ENCODE data around the gene PRUNE1. TPM values are rescaled to one million over a fixed set of nuclear protein-coding genes. Genes with fewer than 3 reads are reported as not detected.
A peak's percentile ranks its signal among the peaks of the same experiment; 100 is the strongest.

Gene PRUNE1
- total and polyA plus RNA-seq, 11 donors, result 15.1 to 65.3 (median 39.8) TPM

DNA sequence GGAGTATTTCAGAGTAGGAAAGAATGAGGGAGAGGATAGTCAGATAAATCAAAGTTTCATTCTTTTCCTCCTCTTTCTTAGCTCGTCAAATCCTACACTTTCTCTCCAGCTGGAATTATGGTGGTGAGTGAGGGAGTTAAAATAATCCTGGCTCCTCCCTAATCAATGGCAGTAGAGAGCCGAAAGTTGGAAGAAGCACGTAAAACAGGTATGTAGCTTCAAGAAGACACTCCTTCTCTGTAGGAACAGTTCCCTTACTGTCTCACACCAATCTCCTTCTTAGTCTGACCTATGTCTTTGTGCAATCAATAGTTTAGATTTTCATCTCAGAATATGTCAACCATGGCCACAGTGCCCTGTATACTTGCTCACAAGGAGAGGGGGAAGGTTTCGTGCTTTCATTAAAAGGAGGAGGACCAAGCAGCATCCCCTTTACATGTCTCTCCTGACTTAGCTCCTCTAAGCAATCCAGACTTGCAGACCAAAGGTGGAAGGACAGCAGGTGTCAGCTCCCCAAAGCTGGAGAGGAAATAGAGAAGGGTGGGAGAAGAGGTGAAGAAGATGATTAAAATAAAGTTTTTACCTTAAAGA lies 2.4 kb upstream of the PRUNE1 start:
- Histone ChIP-seq H3K9me3 (no peaks in the 10 kb centered on the region), H3K4me1 (peaks cover 12 to 89% (median 59%) of the 10 kb centered on the region in 12 donors), H3K27me3 (no peaks in the 10 kb centered on the region), H3K27ac (peak overlapping the region; percentile 80 to 96 (median 91)), H3K4me3 (peak overlapping the region; percentile 36 to 84 (median 66)), H3K36me3 (peaks cover 0 to 25% (median 18%) of the 10 kb centered on the region in 9 donors)
- ATAC-seq (no peak), DNase-seq (no peak)
- intact Hi-C loops (cut with DNase I), result loop anchor here in 5 of 10 donors (1.0 to 5.0 kb wide), 5 partner anchors 29 to 141 kb away; partner anchors contain the start of genes CDC42SE1 (in 4 of the 5), C1orf56 (in 1 of the 5), GABPB2 (in 1 of the 5) and SEMA6C (in 1 of the 5)
- TF ChIP-seq POLR2A (IDR thresholded peaks at IDR 0.05), result no peak
- TF ChIP-seq, protein P1, sequence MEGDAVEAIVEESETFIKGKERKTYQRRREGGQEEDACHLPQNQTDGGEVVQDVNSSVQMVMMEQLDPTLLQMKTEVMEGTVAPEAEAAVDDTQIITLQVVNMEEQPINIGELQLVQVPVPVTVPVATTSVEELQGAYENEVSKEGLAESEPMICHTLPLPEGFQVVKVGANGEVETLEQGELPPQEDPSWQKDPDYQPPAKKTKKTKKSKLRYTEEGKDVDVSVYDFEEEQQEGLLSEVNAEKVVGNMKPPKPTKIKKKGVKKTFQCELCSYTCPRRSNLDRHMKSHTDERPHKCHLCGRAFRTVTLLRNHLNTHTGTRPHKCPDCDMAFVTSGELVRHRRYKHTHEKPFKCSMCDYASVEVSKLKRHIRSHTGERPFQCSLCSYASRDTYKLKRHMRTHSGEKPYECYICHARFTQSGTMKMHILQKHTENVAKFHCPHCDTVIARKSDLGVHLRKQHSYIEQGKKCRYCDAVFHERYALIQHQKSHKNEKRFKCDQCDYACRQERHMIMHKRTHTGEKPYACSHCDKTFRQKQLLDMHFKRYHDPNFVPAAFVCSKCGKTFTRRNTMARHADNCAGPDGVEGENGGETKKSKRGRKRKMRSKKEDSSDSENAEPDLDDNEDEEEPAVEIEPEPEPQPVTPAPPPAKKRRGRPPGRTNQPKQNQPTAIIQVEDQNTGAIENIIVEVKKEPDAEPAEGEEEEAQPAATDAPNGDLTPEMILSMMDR (IDR thresholded peaks at IDR 0.05), result no peak
- 4 to 13% (median 9%) methylated on average over 4 of the region's 4 CpGs for WGBS, 4 donors

DNA sequence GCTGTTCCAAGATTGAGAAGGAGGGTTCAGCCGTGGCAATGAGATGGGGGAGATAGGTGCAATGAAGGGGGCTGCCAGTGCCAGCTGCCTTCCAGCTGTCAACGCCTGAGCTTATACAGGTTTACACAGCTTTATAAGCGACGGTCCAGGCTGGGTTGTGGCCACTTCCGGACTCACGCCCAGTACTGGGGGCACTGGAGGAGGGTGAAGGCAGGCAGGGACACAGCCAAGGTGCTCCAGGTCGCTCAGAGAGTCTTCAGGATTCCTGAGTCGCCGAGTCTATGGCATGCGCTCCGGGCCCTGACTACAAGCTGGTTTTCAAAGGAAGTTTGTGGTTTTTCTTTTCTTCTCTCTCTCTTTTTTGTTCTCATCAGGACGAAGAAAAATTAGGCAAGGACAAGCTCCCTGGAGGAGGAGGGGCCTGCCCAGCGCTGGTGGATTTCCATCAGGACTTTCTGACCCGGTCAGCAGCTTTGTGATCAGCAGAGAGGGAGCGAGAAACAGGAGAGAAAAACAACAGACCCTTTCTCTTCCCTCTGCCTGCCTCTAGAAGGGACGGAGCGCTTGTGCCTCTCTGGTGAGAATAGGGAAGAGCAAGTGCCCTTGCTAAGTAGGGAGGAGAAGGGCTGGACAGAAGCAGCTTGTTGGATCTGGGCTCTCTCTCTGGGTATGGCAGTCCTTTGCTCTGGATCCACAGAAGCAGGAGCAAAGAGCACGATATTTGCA lies 1.8 kb upstream of the PRUNE1 start, which contains the start of gene MINDY1:
Gene MINDY1 (minus strand): TSS at position 576 of the 726 bp plus-strand sequence. CDS start 4,285 bp downstream, outside the sequence.
- Histone ChIP-seq H3K4me3 (peak within 1 kb of the TSS; percentile 36 to 87 (median 75)), H3K36me3 (peaks cover 0 to 19% (median 11%) of the 10 kb centered on the region in 9 donors), H3K27me3 (no peaks in the 10 kb centered on the region), H3K4me1 (peaks cover 12 to 89% (median 64%) of the 10 kb centered on the region in 12 donors), H3K9me3 (no peaks in the 10 kb centered on the region), H3K27ac (peak within 1 kb of the TSS; percentile 80 to 96 (median 91))
- ATAC-seq (peak; percentile 65 to 79 (median 78)), DNase-seq (peak; percentile 72 to 83 (median 76))
- intact Hi-C loops (cut with DNase I), result loop anchor here in 5 of 10 donors (1.0 to 5.0 kb wide), 5 partner anchors 29 to 141 kb away; partner anchors contain the start of genes CDC42SE1 (in 4 of the 5), C1orf56 (in 1 of the 5), GABPB2 (in 1 of the 5) and SEMA6C (in 1 of the 5)
- 0 to 2% (median 1%) methylated on average over 18 of the region's 18 CpGs for WGBS, 4 donors
- TF ChIP-seq, protein P1 (IDR thresholded peaks at IDR 0.05), result peak in 11 of 12 donors; percentile 10 to 72 (median 39)
- TF ChIP-seq POLR2A (IDR thresholded peaks at IDR 0.05), result peak in 1 of 2 donors; percentile 76

DNA sequence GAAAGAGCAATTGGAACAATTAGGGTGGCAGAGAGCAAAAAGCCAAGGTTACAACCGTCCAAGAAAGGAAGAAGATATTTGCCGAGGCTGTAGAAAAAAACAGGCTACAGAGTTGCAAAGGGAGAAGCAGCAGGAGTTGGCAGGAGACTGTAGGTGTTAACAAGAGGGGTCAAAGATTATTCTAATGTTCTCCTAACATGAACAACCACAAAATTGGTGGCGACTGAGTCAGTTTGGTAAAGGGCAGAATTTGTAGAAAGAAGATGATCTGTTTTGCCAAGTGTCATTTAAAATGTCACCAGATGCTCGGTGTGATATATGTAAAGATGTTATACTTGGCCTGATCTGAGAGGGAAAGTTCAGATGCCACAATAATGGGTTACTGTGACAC lies 401 bp upstream of the PRUNE1 start:
- Histone ChIP-seq H3K4me1 (peaks cover 12 to 89% (median 66%) of the 10 kb centered on the region in 12 donors), H3K27ac (peak overlapping the region; percentile 80 to 96 (median 91)), H3K27me3 (no peaks in the 10 kb centered on the region), H3K4me3 (peak overlapping the region in 10 of 12 donors; percentile 56 to 87 (median 78)), H3K36me3 (peaks cover 0 to 7% (median 0%) of the 10 kb centered on the region in 9 donors), H3K9me3 (no peaks in the 10 kb centered on the region)
- 14 to 18% (median 17%) methylated on average over 4 of the region's 4 CpGs for WGBS, 4 donors
- ATAC-seq (no peak), DNase-seq (no peak)
- intact Hi-C loops (cut with DNase I), result loop anchor here in 5 of 10 donors (5.0 kb wide), 4 partner anchors 39 to 139 kb away; partner anchors contain the start of genes CDC42SE1 (in 4 of the 5), C1orf56 (in 1 of the 5), GABPB2 (in 1 of the 5) and SEMA6C (in 1 of the 5)
- TF ChIP-seq POLR2A (IDR thresholded peaks at IDR 0.05), result no peak
- TF ChIP-seq, protein P1 (IDR thresholded peaks at IDR 0.05), result no peak
